Cortex of kidney (tissue), 1 donor: ENCODE measurements around the gene LDAH.

Experiments
- DNase-seq: peaks from one replicate; lab custom pipeline; 2025; lab: John Stamatoyannopoulos, UW

Gene LDAH

DNA sequence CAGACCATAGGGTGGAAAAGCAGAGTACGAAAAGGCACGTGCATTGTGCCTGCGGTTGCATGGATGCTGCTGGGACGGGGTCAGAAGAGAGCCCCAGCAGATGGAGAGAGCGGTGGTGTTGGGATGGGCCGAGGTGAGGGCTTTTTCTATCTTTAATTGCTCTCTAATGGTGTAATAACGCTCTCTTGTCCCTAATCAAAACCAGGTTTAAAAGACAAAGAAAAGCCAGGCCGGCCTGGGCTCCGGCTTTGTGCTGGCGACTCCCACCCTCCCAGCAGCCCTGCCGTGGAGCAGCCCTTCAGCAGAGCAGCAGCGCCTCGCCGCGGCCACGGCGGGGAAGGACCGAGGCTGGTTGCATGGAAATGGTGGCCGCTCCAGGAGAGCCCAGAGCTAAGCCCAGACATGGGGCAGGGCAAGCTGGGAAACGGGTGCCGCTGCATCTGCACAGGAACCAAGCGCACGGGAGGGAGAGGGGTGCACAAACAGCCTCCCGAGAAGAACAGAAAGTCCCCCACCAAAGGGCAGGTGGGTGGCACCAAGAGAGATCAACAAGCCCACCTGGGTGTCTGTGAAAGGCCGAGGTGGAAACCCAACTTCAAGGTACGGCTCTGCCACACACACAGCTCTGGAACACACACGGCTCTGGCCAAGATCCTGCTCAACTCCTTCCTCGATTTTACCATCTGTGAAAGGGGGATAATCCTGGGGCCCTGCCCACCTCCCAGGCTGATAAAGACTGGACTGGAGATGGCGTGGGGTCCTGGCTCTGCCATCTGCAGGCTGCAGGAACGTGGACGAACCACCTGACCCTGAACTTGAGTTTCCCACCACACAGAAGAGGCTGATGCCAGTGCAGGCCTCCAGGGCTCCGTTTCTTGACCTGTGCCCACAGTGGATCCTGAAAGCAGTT lies 187.0 kb downstream of the LDAH start:
- DNase-seq, result no peak

DNA sequence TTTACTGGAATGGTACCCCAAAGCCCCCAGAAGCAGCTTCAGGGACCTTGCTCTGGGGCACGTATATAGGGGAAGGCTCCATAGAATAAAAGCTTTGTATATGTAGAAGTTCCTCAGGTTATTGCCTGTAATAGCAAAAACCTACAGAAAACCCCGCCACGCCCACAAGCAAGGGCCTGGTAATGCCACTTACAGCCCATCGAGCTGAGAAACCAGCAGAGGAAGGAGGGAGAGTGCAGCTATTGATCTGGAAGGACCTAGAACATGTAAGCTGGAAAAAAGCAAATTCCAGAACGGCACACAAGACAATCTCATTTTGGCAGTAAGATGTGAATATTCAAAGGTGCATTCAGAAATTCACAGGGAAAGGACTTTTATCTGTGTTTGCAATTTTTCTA lies 187.8 kb downstream of the LDAH start:
- DNase-seq, result no peak

DNA sequence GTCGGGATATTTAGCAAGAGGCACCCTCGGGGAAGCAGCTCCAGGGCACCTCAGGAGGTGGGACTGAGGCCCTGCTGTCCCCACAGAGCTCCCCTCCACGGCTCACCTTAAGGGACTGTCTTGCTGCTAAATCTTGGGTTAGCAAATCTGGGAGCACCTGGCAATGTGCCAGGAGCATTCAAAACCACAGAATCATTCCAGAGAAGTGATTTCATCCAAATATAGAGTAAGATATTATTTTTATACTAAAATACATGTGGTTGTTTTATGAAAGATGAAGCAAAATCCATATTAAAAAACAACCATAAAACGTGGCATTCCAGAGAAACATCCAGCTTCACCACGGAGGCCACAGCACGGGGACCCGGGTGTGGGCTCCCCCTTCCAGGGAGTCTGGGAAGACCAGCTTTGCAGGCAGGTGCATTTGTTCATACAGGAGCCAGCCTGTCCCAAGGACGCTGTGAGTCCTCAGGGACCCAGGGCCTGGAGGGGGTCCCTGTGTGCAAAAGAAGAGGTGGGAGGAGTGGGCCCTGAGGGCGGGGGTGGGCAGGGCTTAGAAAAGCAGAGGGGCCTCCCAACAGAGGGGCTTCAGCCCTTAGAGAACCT lies 188.3 kb downstream of the LDAH start:
- no peak for DNase-seq
